Skeletal muscle tissue (tissue), 4 donors: ENCODE results near the gene RABAC1. TPM values are rescaled to one million over a fixed set of nuclear protein-coding genes. Genes with fewer than 3 reads are reported as not detected.

Experiments used
- H3K27ac ChIP-seq: one replicate; pipeline ENCODE4 v1.7.0; 2013; ENCODE audit warnings: mild to moderate bottlenecking, low read depth, low read length, inconsistent platforms
- H3K27me3 ChIP-seq, 3 donors: one replicate each; pipeline ENCODE4 v1.7.0; 2013; ENCODE audit warnings: low read length in 3 of 3; ENCODE audit not compliant: control insufficient read depth in 3 of 3, insufficient read depth in 3 of 3
- H3K36me3 ChIP-seq, 3 donors: one replicate each; pipeline ENCODE4 v1.7.0; 2013; ENCODE audit warnings: low read length in 3 of 3; ENCODE audit not compliant: control insufficient read depth in 3 of 3, insufficient read depth in 3 of 3
- H3K4me1 ChIP-seq, 3 donors: one replicate each; pipeline ENCODE4 v1.7.0; 2013; ENCODE audit warnings: low read length in 3 of 3, mild to moderate bottlenecking in 3 of 3; ENCODE audit not compliant: control insufficient read depth in 3 of 3, insufficient read depth in 3 of 3
- H3K4me3 ChIP-seq, 3 donors: one replicate each; pipeline ENCODE4 v1.7.0; 2013; ENCODE audit warnings: low read length in 3 of 3
- H3K9ac ChIP-seq, 3 donors: one replicate each; pipeline ENCODE4 v1.7.0; 2013; ENCODE audit warnings: low read length in 3 of 3, mild to moderate bottlenecking in 3 of 3, moderate library complexity in 2 of 3, low read depth in 1 of 3
- H3K9me3 ChIP-seq, 3 donors: one replicate each; pipeline ENCODE4 v1.7.0; 2013; ENCODE audit warnings: low read length in 3 of 3; ENCODE audit not compliant: control insufficient read depth in 3 of 3
- total RNA-seq: library from RNA; depleted of rRNA; stranded (reverse); fragments of >200 nt; gene quantifications from one replicate; pipeline ENCODE4 v1.2.3, GENCODE V29; 2014
- donor health status: Osteomylitis.

Gene RABAC1
- total RNA-seq, 1 donor from 2014 or later: 85.1 TPM

DNA sequence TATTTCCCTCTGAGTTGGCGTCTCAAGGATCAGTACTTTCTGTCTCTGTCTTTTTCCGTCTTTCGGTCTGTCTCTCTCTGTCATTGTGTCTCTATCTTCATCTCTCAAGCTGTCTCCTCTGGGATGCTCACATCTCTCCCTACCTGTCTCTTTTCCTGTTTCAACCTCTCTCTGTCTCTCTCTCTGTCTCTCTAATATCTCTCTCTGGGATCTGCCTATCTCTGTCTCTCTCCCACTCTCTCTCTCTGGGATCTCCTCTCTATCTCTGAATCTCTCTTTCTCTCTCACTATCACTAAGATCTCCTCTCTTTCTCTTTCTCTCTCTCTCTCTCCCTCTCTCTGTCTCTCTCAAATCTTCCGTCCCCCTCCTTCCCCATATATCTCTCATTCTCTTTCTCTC, 30.9 kb upstream of the RABAC1 start:
- H3K4me3 ChIP-seq: no peak overlapping the region
- no peak overlapping the region for H3K27ac ChIP-seq
- no peaks in the 10 kb centered on the region for H3K36me3 ChIP-seq
- H3K9me3 ChIP-seq: no peaks in the 10 kb centered on the region
- peaks cover 0 to 8% (median 3%) of the 10 kb centered on the region in 3 donors for H3K4me1 ChIP-seq
- peaks cover 33 to 40% (median 39%) of the 10 kb centered on the region in 3 donors for H3K27me3 ChIP-seq
- no peak overlapping the region for H3K9ac ChIP-seq

DNA sequence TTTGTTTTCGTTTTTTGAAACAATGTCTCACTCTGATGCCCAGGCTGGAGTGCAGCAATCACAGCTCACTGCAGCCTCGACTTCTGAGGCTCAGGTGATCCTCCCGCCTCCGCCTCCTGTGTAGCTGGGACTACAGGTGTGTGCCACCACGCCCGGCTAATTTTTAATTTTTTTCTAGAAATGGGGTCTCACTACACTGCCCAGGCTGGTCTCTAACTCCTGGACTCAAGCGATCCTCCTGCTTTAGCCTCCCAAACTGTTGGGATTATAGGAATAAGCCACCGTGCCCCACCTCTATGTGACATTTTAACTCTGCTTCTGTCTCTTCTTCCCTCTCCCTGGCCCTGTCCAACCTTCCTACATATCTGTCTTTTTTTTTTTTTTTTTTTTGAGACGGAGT, 29.8 kb upstream of the RABAC1 start:
- Histone ChIP-seq H3K27me3 (peaks cover 28 to 33% (median 31%) of the 10 kb centered on the region in 3 donors), H3K9me3 (no peaks in the 10 kb centered on the region), H3K36me3 (no peaks in the 10 kb centered on the region), H3K9ac (no peak overlapping the region), H3K4me3 (no peak overlapping the region), H3K4me1 (peaks cover 0 to 8% (median 3%) of the 10 kb centered on the region in 3 donors), H3K27ac (no peak overlapping the region)

DNA sequence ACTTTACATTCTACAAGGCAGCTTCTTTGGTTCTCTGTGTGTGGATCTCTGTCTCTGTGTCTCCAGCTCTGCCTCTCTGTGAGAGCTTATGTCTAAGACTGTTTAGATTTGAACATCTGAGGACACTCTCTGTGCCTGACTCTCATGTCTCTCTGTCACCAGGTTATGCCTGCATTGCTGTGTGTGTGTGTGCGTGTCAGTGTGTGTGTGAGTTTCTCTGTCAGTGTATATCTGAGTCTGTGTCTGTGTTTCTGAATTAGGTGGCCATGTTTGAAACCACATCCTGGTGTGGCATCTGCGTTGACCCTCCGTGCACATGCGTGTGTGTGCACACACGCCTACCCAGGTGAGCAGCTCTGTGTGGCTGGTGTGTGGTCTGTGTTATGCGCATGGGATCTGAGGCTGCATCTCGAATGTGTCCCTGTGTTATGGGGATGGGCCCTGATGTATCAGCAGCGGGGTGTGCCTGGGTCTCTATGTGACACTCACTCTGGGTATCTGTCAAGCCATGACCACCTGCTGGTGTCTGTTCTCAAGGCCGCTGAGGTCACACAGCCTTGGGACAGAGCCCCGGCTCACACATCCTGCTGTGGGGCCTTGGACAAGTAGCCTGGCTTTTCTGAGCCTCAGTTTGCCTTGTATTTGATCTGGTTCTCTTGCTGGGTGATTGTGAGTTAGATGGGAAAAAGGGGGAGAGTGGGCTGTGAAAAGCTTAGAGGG, 28.2 kb upstream of the RABAC1 start:
- Histone ChIP-seq H3K9ac (no peak overlapping the region), H3K36me3 (no peaks in the 10 kb centered on the region), H3K9me3 (no peaks in the 10 kb centered on the region), H3K27me3 (peaks cover 15 to 19% (median 19%) of the 10 kb centered on the region in 3 donors), H3K4me1 (no peaks in the 10 kb centered on the region), H3K4me3 (no peak overlapping the region), H3K27ac (no peak overlapping the region)

DNA sequence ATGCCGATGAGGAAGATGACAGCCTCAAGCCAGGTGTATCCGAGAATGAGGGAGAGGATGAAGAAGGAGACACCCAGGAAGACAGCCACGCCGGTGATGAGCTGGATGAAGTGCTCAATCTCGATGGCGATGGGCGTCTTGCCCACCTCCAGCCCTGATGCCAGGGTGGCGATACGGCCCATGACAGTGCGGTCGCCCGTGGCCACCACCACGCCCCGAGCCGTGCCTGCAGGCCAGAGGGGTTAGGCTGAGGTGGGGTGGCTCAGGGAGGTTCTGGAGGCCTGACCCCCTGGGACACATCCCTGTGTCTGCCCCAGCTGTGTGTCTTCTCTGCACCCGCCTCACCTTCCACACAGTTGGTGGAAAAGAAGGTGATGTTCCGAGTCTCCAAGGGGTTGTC, 25.8 kb upstream of the RABAC1 start:
- Histone ChIP-seq H3K27ac (no peak overlapping the region), H3K9me3 (no peaks in the 10 kb centered on the region), H3K27me3 (peaks cover 3 to 17% (median 10%) of the 10 kb centered on the region in 3 donors), H3K4me1 (no peaks in the 10 kb centered on the region), H3K9ac (no peak overlapping the region), H3K36me3 (no peaks in the 10 kb centered on the region), H3K4me3 (no peak overlapping the region)

DNA sequence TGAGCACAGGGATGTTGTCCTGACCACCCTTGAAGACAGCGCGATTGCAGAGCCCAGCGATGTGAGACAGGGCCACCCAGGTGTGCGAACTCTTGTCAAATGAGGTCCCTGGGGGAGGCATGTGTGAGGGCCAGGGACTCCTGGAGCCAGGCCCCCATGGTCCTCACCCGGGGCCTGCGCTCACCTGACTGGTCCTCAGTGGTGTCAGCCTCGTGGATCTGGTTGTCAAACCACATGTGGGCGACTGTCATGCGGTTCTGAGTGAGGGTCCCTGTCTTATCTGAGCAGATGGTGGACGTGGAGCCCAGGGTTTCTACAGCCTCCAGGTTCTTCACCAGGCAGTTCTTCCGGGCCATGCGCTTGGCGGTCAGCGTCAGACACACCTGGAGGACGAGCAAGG, 22.6 kb upstream of the RABAC1 start:
- Histone ChIP-seq H3K9ac (no peak overlapping the region), H3K36me3 (no peaks in the 10 kb centered on the region), H3K9me3 (no peaks in the 10 kb centered on the region), H3K27me3 (peaks cover 0 to 12% (median 1%) of the 10 kb centered on the region in 3 donors), H3K27ac (no peak overlapping the region), H3K4me1 (no peaks in the 10 kb centered on the region), H3K4me3 (no peak overlapping the region)

DNA sequence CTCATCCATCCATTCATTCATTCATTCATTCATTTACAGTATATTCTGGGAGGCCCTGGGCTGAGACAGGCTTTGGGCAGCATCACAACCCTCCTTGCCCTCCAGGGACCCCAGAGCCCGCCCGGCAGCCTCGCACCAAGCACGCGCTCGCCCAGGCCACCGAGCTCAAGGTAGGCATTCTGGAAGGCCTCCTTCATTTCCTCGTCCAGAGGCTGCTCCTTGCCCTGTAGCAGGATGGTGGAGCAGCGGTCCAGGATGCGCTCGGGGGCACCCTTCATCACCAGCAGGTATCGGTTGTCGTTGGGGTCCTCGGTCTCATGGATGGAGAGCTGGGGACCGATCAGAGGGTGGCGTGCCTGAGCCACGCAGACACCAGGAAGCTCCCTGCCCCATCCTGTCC, 19.3 kb upstream of the RABAC1 start:
- Histone ChIP-seq H3K36me3 (no peaks in the 10 kb centered on the region), H3K27ac (no peak overlapping the region), H3K4me1 (no peaks in the 10 kb centered on the region), H3K27me3 (peaks cover 0 to 12% (median 6%) of the 10 kb centered on the region in 3 donors), H3K9me3 (no peaks in the 10 kb centered on the region), H3K4me3 (no peak overlapping the region), H3K9ac (no peak overlapping the region)

DNA sequence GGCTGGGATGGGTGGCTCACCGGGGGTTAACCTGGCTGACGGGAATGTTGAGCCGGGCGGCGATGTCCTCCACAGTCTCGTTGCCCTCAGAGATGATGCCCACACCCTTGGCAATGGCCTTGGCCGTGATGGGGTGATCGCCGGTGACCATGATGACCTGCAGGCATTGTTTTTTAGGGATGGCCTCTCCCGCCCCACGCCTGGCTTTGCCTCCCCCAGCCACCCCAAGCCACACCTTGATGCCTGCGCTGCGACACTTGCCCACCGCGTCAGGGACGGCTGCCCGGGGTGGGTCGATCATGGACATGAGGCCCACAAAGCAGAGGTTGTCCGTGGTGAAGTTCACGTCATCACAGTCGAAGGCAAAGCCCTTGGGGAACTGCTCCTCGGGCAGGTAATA, 18.8 kb upstream of the RABAC1 start:
- Histone ChIP-seq H3K36me3 (no peaks in the 10 kb centered on the region), H3K4me3 (no peak overlapping the region), H3K9ac (no peak overlapping the region), H3K27me3 (peaks cover 0 to 12% (median 6%) of the 10 kb centered on the region in 3 donors), H3K4me1 (no peaks in the 10 kb centered on the region), H3K9me3 (no peaks in the 10 kb centered on the region), H3K27ac (no peak overlapping the region)

DNA sequence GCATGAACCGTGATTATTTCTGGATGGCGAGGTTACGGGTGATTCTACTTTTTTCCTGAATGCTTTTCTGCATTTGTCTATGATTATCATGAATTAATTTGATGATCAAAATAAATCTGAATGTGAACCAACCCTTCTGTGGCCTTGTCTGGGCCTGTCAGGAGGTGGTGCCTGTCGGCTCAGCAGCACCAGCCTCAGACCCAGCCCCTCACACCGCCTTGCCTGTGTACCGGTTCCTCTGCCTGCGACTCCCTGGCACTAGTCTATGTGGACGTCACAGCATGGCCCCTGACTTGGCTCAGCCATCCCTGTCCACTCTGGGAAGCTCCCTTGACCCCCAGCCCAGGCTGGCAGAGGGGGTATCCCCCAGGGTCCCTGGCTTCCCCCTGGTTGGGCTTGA, 15.5 kb upstream of the RABAC1 start:
- no peaks in the 10 kb centered on the region for H3K4me1 ChIP-seq
- no peak overlapping the region for H3K9ac ChIP-seq
- peaks cover 2 to 9% (median 3%) of the 10 kb centered on the region in 3 donors for H3K27me3 ChIP-seq
- H3K27ac ChIP-seq: no peak overlapping the region
- no peaks in the 10 kb centered on the region for H3K36me3 ChIP-seq
- no peak overlapping the region for H3K4me3 ChIP-seq
- no peaks in the 10 kb centered on the region for H3K9me3 ChIP-seq

DNA sequence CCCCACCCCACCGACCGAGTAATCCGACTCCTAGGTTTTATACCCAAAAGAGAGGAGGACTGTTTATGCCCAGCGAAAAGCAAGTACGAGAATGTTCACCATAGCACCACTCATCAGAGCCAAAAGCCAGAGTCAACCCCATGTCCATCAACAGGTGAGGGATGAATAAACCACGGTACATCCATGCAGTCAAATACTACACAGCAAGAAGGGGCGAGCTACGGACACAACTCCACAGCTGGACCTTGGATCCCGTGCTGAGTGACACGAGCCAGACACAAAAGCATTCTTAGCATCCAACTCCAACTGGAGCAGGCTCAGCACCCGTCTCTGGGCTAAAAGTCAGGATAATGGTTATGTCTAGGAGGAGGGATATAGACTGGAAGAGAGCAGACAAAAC, 12.2 kb upstream of the RABAC1 start:
- Histone ChIP-seq H3K27me3 (peaks cover 3 to 23% (median 20%) of the 10 kb centered on the region in 3 donors), H3K36me3 (no peaks in the 10 kb centered on the region), H3K4me1 (no peaks in the 10 kb centered on the region), H3K9ac (no peak overlapping the region), H3K27ac (no peak overlapping the region), H3K4me3 (no peak overlapping the region), H3K9me3 (no peaks in the 10 kb centered on the region)

DNA sequence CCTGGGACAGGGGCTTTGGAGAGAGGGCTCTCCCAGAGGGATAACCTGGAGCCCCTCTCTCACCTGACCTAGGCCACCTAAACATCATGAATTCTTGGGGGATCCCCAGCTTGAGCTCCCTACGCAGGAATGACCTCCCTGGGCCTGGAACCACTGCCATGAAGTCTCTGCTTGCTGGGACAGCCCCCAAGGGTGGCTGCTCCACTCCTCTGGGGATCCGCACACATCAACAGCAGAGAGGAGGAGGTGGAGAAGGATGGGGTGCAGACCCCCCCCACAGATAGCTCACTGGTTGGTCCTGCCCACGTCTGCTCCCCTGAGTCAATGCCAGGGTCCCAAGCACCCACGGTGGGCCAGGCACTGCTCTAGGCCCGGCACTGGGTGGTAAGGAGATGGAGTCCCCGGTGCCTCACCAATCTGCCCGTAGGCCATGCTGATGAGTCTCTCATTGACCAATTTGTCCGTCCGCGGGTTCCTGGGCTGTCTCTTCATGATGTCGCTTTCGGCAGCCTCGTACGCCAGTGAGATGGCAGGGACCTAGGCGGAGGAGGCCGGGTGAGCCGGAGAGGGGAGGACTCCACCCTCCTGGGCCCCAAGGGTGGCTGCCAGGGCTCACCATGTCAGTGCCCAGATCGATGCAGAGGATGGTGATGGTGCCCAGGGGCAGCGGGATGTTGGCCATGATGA, 10.8 kb upstream of the RABAC1 start:
- Histone ChIP-seq H3K4me3 (no peak overlapping the region), H3K36me3 (no peaks in the 10 kb centered on the region), H3K27ac (no peak overlapping the region), H3K4me1 (no peaks in the 10 kb centered on the region), H3K9me3 (no peaks in the 10 kb centered on the region), H3K9ac (no peak overlapping the region), H3K27me3 (peaks cover 3 to 24% (median 24%) of the 10 kb centered on the region in 3 donors)
